SK-N-SH (cell line): ENCODE data around the gene SLC35F6. TPM values are rescaled to one million over a fixed set of nuclear protein-coding genes. Genes with fewer than 3 reads are reported as not detected.

Experiments used
- CTCF ChIA-PET: fragments of 300-600, 350-600 bp; formaldehyde crosslinking; extraction: SDS; loops from one replicate; lab custom pipeline; 2021; lab: Yijun Ruan, JAX
- POLR2A ChIA-PET: fragments of 350-600 bp; sonication (Branson Sonifier 250); formaldehyde crosslinking; extraction: SDS; loops from one replicate; lab custom pipeline; 2020; ENCODE audit warnings: antibody characterized with exemption, inconsistent platforms; lab: Yijun Ruan, JAX
- DNase-seq: peaks from one replicate; pipeline ENCODE4 v3.0.0; 2012
- H2AFZ ChIP-seq: fragments of 200-600 bp; sonication (generic); 2 replicates; pipeline ENCODE4 v1.8.1; 2016; ENCODE audit warnings: antibody characterized with exemption, mild to moderate bottlenecking, low read depth
- H3F3A ChIP-seq: fragments of 200-600 bp; sonication (generic); replicated peaks from 2 replicates; pipeline ENCODE3; 2016; ENCODE audit warnings: antibody characterized with exemption, mild to moderate bottlenecking; ENCODE audit not compliant: insufficient read depth
- H3K27ac ChIP-seq, 2 experiments: fragments of 200-500 bp in 1 of 2; fragments of 200-600 bp in 1 of 2; sonication (Bioruptor generic) in 1 of 2; sonication (generic), shearing (Covaris generic) in 1 of 2; 2 replicates each; pipeline versions ENCODE4 v1.5.1 to v1.6.1; 2014 to 2016; ENCODE audit warnings: low read depth in 2 of 2, inconsistent platforms in 1 of 2, low read length in 1 of 2, mild to moderate bottlenecking in 1 of 2, mixed read lengths in 1 of 2
- H3K27me3 ChIP-seq: fragments of 200-600 bp; sonication (generic), shearing (Covaris generic); 2 replicates; pipeline ENCODE4 v1.6.1; 2016; ENCODE audit warnings: mixed run types; ENCODE audit not compliant: insufficient read depth
- H3K36me3 ChIP-seq, 2 experiments: fragments of 200-500 bp in 1 of 2; fragments of 200-600 bp in 1 of 2; sonication (Bioruptor generic) in 1 of 2; sonication (generic) in 1 of 2; replicated peaks in 1 of 2; 2 replicates each; pipeline versions ENCODE3 to v1.5.1; 2014 to 2016; ENCODE audit warnings: low read length in 1 of 2, mild to moderate bottlenecking in 1 of 2; ENCODE audit not compliant: insufficient read depth in 2 of 2, control insufficient read depth in 1 of 2
- H3K4me1 ChIP-seq, 2 experiments: fragments of 200-500 bp in 1 of 2; fragments of 200-600 bp in 1 of 2; sonication (Bioruptor generic) in 1 of 2; sonication (generic), shearing (Covaris generic) in 1 of 2; 2 replicates each; pipeline versions ENCODE4 v1.5.1 to v1.6.1; 2014 to 2016; ENCODE audit warnings: low read depth in 1 of 2, low read length in 1 of 2, mixed run types in 1 of 2; ENCODE audit not compliant: insufficient read depth in 2 of 2, control insufficient read depth in 1 of 2
- H3K4me2 ChIP-seq: fragments of 200-600 bp; sonication (generic), shearing (Covaris generic); 2 replicates; pipeline ENCODE4 v1.6.1; 2017; ENCODE audit warnings: mixed run types
- H3K4me3 ChIP-seq, 2 experiments: fragments of 200-500 bp in 1 of 2; fragments of 200-600 bp in 1 of 2; sonication (Bioruptor generic) in 1 of 2; sonication (generic), shearing (Covaris generic) in 1 of 2; 2 replicates each; pipeline versions ENCODE4 v1.5.1 to v1.8.1; 2014 to 2016; ENCODE audit warnings: low read depth in 2 of 2, inconsistent platforms in 1 of 2, low read length in 1 of 2, mild to moderate bottlenecking in 1 of 2, mixed read lengths in 1 of 2, moderate library complexity in 1 of 2
- H3K79me2 ChIP-seq: fragments of 200-600 bp; sonication (generic); 2 replicates; pipeline ENCODE4 v1.8.1; 2017; ENCODE audit warnings: mild to moderate bottlenecking; ENCODE audit not compliant: insufficient read depth
- H3K9ac ChIP-seq: fragments of 200-600 bp; sonication (generic); 2 replicates; pipeline ENCODE4 v1.6.1; 2017; ENCODE audit warnings: mixed run types
- H3K9me2 ChIP-seq: fragments of 200-600 bp; sonication (generic); 2 replicates; pipeline ENCODE4 v1.6.1; 2017; ENCODE audit warnings: mixed run types
- H3K9me3 ChIP-seq: fragments of 200-600 bp; sonication (generic); 2 replicates; pipeline ENCODE4 v1.6.1; 2017; ENCODE audit warnings: mixed run types, mild to moderate bottlenecking, moderate library complexity
- H4K20me1 ChIP-seq: fragments of 200-600 bp; sonication (generic); 2 replicates; pipeline ENCODE4 v1.6.1; 2017; ENCODE audit warnings: mild to moderate bottlenecking, mixed run types; ENCODE audit not compliant: insufficient read depth
- CHD2 ChIP-seq: fragments of 150-350 bp; IDR thresholded peaks from 2 replicates; pipeline ENCODE4 v1.6.1; 2018; ENCODE audit warnings: low read length; ENCODE audit not compliant: partially characterized antibody
- EP300 ChIP-seq, 2 experiments: IDR thresholded peaks; 2 replicates each; pipeline versions ENCODE4 v1.4.0 to v1.6.1; 2012; ENCODE audit warnings: borderline replicate concordance in 1 of 2, low read depth in 1 of 2, low read length in 1 of 2
- EZH2phosphoT487 ChIP-seq: fragments of 200-600 bp; sonication (generic); IDR thresholded peaks from 2 replicates; pipeline ENCODE4 v1.6.1; 2017; ENCODE audit warnings: low read depth, mixed run types, mild to moderate bottlenecking, antibody characterized with exemption, moderate library complexity, borderline replicate concordance
- FOSL2 ChIP-seq: IDR thresholded peaks from 2 replicates; pipeline ENCODE4 v1.4.0; 2012; ENCODE audit warnings: low read depth, mild to moderate bottlenecking, moderate library complexity, borderline replicate concordance
- FOXJ3 ChIP-seq: sonication (generic); formaldehyde crosslinking; IDR thresholded peaks from 2 replicates; pipeline ENCODE4 v1.5.1; 2020; ENCODE audit warnings: mild to moderate bottlenecking, missing genetic modification reagents
- FOXM1 ChIP-seq: IDR thresholded peaks from 2 replicates; pipeline ENCODE4 v1.4.0; 2012; ENCODE audit warnings: low read depth, mild to moderate bottlenecking
- GABPA ChIP-seq: IDR thresholded peaks from 2 replicates; pipeline ENCODE4 v1.4.0; 2012; ENCODE audit warnings: low read depth, mild to moderate bottlenecking
- GATA2 ChIP-seq: sonication (generic); formaldehyde crosslinking; IDR thresholded peaks from 2 replicates; pipeline ENCODE4 v1.5.0; 2020; ENCODE audit warnings: mild to moderate bottlenecking, missing genetic modification reagents
- IRF3 ChIP-seq: fragments of 150-350 bp; IDR thresholded peaks from 2 replicates; pipeline ENCODE4 v1.6.1; 2016; ENCODE audit warnings: mild to moderate bottlenecking, low read depth, low read length
- MEF2A ChIP-seq: IDR thresholded peaks from 2 replicates; pipeline ENCODE4 v1.4.0; 2012; ENCODE audit warnings: low read depth, borderline replicate concordance
- MXI1 ChIP-seq: IDR thresholded peaks from 2 replicates; pipeline ENCODE4 v1.6.1; 2012; ENCODE audit warnings: mild to moderate bottlenecking, low read depth, low read length, improper control_type of control experiment
- NFIC ChIP-seq: IDR thresholded peaks from 2 replicates; pipeline ENCODE4 v1.4.0; 2012; ENCODE audit warnings: borderline replicate concordance
- NRF1 ChIP-seq: IDR thresholded peaks from 2 replicates; pipeline ENCODE4 v1.6.1; 2012; ENCODE audit warnings: low read depth, mild to moderate bottlenecking, low read length
- PBX3 ChIP-seq: IDR thresholded peaks from 2 replicates; pipeline ENCODE4; 2012
- POLR2AphosphoS5 ChIP-seq: IDR thresholded peaks from 2 replicates; pipeline ENCODE4 v1.6.1; 2012; ENCODE audit warnings: low read depth, low read length
- RAD21 ChIP-seq: IDR thresholded peaks from 2 replicates; pipeline ENCODE4 v1.6.1; 2012; ENCODE audit warnings: mild to moderate bottlenecking, low read length
- RCOR1 ChIP-seq: fragments of 150-350 bp; IDR thresholded peaks from 2 replicates; pipeline ENCODE4 v1.6.1; 2017; ENCODE audit warnings: antibody characterized with exemption, low read length
- RFX5 ChIP-seq: IDR thresholded peaks from 2 replicates; pipeline ENCODE4 v1.6.1; 2012; ENCODE audit warnings: mild to moderate bottlenecking, improper control_type of control experiment, low read length
- SIN3A ChIP-seq: IDR thresholded peaks from 2 replicates; pipeline ENCODE4 v1.6.1; 2012; ENCODE audit warnings: low read depth, mild to moderate bottlenecking, low read length, moderate library complexity, borderline replicate concordance
- USF1 ChIP-seq: IDR thresholded peaks from 2 replicates; pipeline ENCODE4 v1.4.0; 2012; ENCODE audit warnings: low read depth, borderline replicate concordance
- WGBS: methylation state at CpG from one replicate; pipeline ENCODE4 v1.1.6; 2017; ENCODE audit warnings: low lambda C conversion rate; 5-methylcytosine and 5-hydroxymethylcytosine counted together
- polyA plus RNA-seq, 3 experiments: library from polyadenylated mRNA; depleted of rRNA; stranded (reverse); fragments of >200 nt; gene quantifications; 2 replicates each; pipeline ENCODE4 v1.2.3, GENCODE V29; 2012
- TF ChIP-seq, protein P1 (sequence below): IDR thresholded peaks from 2 replicates; pipeline ENCODE4 v1.4.0; 2012; ENCODE audit warnings: low read depth
- TF ChIP-seq, protein P2 (sequence below): fragments of 200-600 bp; sonication (generic); IDR thresholded peaks from 2 replicates; pipeline ENCODE4 v1.6.1; 2017; ENCODE audit warnings: antibody characterized with exemption, mild to moderate bottlenecking, moderate library complexity
- TF ChIP-seq, protein P3 (sequence below): fragments of 150-350 bp; IDR thresholded peaks from 2 replicates; pipeline ENCODE4 v1.6.1; 2017; ENCODE audit warnings: antibody characterized with exemption, low read length, low read depth, borderline replicate concordance
- TF ChIP-seq, protein P4 (sequence below): IDR thresholded peaks from 2 replicates; pipeline ENCODE4 v1.6.1; 2012; ENCODE audit warnings: mild to moderate bottlenecking, low read depth, low read length, moderate library complexity

SLC35F6 gene
- polyA plus RNA-seq, 1 of the 3 experiments (the other 2 are of a cell fraction), result 16.0 TPM

DNA sequence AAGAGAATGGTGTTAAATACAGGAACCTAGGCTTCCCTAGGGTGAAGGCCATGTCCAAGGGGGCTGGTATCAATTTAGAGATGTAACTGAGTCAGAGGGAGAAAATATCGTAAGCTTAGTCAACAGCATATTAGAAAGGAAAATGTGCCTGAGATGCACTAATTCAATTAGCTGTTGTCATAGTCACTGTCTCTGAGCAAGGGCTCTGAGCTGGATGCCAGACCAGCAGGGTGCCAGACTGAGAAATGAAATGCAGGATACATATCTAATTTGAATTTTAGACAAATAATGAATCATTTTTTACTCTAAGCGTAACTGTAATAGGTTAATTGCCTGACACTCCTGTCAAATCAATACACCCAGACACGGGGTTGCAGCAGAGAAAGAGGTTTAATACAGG, 11.4 kb upstream of the SLC35F6 start:
- Histone ChIP-seq H3K36me3 (no peaks in the 10 kb centered on the region), H4K20me1 (no peaks in the 10 kb centered on the region), H3K4me3 (no peak overlapping the region), H3K27me3 (no peaks in the 10 kb centered on the region), H3K9me3 (no peaks in the 10 kb centered on the region), H3K27ac (peak overlapping the region in 1 of 2 experiments; percentile 59; a peak in 2 of 4 replicates), H3K4me2 (no peak overlapping the region), H2AFZ (no peak overlapping the region), H3K79me2 (no peaks in the 10 kb centered on the region), H3K9ac (no peak overlapping the region), H3F3A (peaks cover 5% of the 10 kb centered on the region), H3K4me1 (peaks cover 6 to 21% of the 10 kb centered on the region in 2 experiments; a peak in 2 of 4 replicates), H3K9me2 (no peaks in the 10 kb centered on the region)
- POLR2A ChIA-PET, result no interaction called here
- CTCF ChIA-PET, result interaction anchor here (0.9 to 5.6 kb wide), 8 partner anchors 10 to 175 kb away, joined by 3 to 62 read pairs (median 4); no protein-coding TSS in a partner anchor
- DNase-seq, result peak; percentile 77
- WGBS, result 22% methylated on average over 3 of the region's 3 CpGs
- TF ChIP-seq RFX5 (no peak), MXI1 (0 out of 2 replicates have a peak, but pooled peaks have one; percentile 53), RCOR1 (peak; percentile 67), NRF1 (no peak), EP300 (IDR thresholded peaks at IDR 0.05; ENCODE audit: borderline replicate concordance in 1 of 2, low read depth in 1 of 2, low read length in 1 of 2) (peak in 1 of 2 experiments; percentile 29; a peak in 1 of 4 replicates), GABPA (no peak), NFIC (no peak), GATA2 (CRISPR knock-in tag) (peak; percentile 23; the same call in 1 of the 2 replicates), IRF3 (no peak), FOXM1 (no peak), MEF2A (no peak), RAD21 (no peak), CHD2 (peak; percentile 53), PBX3 (no peak), SIN3A (no peak), FOXJ3 (CRISPR knock-in tag) (no peak), FOSL2 (no peak), USF1 (no peak), EZH2phosphoT487 (no peak), POLR2AphosphoS5 (no peak)
- TF ChIP-seq, protein P1, sequence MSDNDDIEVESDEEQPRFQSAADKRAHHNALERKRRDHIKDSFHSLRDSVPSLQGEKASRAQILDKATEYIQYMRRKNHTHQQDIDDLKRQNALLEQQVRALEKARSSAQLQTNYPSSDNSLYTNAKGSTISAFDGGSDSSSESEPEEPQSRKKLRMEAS, result no peak
- TF ChIP-seq, protein P2, sequence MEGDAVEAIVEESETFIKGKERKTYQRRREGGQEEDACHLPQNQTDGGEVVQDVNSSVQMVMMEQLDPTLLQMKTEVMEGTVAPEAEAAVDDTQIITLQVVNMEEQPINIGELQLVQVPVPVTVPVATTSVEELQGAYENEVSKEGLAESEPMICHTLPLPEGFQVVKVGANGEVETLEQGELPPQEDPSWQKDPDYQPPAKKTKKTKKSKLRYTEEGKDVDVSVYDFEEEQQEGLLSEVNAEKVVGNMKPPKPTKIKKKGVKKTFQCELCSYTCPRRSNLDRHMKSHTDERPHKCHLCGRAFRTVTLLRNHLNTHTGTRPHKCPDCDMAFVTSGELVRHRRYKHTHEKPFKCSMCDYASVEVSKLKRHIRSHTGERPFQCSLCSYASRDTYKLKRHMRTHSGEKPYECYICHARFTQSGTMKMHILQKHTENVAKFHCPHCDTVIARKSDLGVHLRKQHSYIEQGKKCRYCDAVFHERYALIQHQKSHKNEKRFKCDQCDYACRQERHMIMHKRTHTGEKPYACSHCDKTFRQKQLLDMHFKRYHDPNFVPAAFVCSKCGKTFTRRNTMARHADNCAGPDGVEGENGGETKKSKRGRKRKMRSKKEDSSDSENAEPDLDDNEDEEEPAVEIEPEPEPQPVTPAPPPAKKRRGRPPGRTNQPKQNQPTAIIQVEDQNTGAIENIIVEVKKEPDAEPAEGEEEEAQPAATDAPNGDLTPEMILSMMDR, result no peak
- TF ChIP-seq, protein P3, sequence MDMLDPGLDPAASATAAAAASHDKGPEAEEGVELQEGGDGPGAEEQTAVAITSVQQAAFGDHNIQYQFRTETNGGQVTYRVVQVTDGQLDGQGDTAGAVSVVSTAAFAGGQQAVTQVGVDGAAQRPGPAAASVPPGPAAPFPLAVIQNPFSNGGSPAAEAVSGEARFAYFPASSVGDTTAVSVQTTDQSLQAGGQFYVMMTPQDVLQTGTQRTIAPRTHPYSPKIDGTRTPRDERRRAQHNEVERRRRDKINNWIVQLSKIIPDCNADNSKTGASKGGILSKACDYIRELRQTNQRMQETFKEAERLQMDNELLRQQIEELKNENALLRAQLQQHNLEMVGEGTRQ, result no peak
- TF ChIP-seq, protein P4, sequence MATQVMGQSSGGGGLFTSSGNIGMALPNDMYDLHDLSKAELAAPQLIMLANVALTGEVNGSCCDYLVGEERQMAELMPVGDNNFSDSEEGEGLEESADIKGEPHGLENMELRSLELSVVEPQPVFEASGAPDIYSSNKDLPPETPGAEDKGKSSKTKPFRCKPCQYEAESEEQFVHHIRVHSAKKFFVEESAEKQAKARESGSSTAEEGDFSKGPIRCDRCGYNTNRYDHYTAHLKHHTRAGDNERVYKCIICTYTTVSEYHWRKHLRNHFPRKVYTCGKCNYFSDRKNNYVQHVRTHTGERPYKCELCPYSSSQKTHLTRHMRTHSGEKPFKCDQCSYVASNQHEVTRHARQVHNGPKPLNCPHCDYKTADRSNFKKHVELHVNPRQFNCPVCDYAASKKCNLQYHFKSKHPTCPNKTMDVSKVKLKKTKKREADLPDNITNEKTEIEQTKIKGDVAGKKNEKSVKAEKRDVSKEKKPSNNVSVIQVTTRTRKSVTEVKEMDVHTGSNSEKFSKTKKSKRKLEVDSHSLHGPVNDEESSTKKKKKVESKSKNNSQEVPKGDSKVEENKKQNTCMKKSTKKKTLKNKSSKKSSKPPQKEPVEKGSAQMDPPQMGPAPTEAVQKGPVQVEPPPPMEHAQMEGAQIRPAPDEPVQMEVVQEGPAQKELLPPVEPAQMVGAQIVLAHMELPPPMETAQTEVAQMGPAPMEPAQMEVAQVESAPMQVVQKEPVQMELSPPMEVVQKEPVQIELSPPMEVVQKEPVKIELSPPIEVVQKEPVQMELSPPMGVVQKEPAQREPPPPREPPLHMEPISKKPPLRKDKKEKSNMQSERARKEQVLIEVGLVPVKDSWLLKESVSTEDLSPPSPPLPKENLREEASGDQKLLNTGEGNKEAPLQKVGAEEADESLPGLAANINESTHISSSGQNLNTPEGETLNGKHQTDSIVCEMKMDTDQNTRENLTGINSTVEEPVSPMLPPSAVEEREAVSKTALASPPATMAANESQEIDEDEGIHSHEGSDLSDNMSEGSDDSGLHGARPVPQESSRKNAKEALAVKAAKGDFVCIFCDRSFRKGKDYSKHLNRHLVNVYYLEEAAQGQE, result no peak
